H1 (cell line): Measurements from ENCODE around the gene SRSF3. TPM values are rescaled to one million over a fixed set of nuclear protein-coding genes. Genes with fewer than 3 reads are reported as not detected.

Experiments used
- ASH2L ChIP-seq: fragments of 200-600, 300-600 bp; sonication (generic); IDR thresholded peaks from one replicate; pipeline ENCODE4 v1.7.1; 2017; ENCODE audit warnings: low read length
- BRCA1 ChIP-seq: IDR thresholded peaks from 2 replicates; pipeline ENCODE4 v1.6.1; 2012; ENCODE audit warnings: low read depth, low read length, improper control_type of control experiment
- CHD1 ChIP-seq: IDR thresholded peaks from 2 replicates; pipeline ENCODE4 v1.6.1; 2012; ENCODE audit warnings: low read depth, low read length, improper control_type of control experiment
- GTF2F1 ChIP-seq: IDR thresholded peaks from 2 replicates; pipeline ENCODE4 v1.6.1; 2012; ENCODE audit warnings: low read depth, low read length, improper control_type of control experiment, borderline replicate concordance
- JUND ChIP-seq: IDR thresholded peaks from 2 replicates; pipeline ENCODE4 v1.6.1; 2011; ENCODE audit warnings: mild to moderate bottlenecking, improper control_type of control experiment, low read length
- POLR2A ChIP-seq, 2 experiments: IDR thresholded peaks; 1 replicate in 1 of 2; 2 replicates in 1 of 2; pipeline ENCODE4 v1.6.1; 2011; ENCODE audit warnings: low read depth in 2 of 2, low read length in 2 of 2, mild to moderate bottlenecking in 2 of 2; ENCODE audit errors: control extremely low read depth in 1 of 2
- POLR2AphosphoS5 ChIP-seq: IDR thresholded peaks from 2 replicates; pipeline ENCODE4 v1.6.1; 2011; ENCODE audit warnings: low read depth, low read length
- RFX5 ChIP-seq: IDR thresholded peaks from 2 replicates; pipeline ENCODE4 v1.6.1; 2011; ENCODE audit warnings: low read depth, low read length, improper control_type of control experiment, borderline replicate concordance
- RNF2 ChIP-seq: fragments of 200-900, 300-1000 bp; sonication (generic); IDR thresholded peaks from 2 replicates; pipeline ENCODE4 v1.7.1; 2016; ENCODE audit warnings: borderline replicate concordance, low read depth, mild to moderate bottlenecking, antibody characterized with exemption, low read length; ENCODE audit not compliant: poor library complexity, severe bottlenecking; ENCODE audit errors: missing control alignments
- SAP30 ChIP-seq: fragments of 300-600 bp; sonication (generic); IDR thresholded peaks from 2 replicates; pipeline ENCODE4 v1.7.1; 2012; ENCODE audit warnings: low read length, moderate library complexity, mild to moderate bottlenecking, inconsistent platforms; ENCODE audit not compliant: insufficient read depth, insufficient replicate concordance
- SIN3A ChIP-seq, 2 experiments: IDR thresholded peaks in 1 of 2; conservative IDR thresholded peaks in 1 of 2; 2 replicates each; pipeline ENCODE4 v1.6.1; 2011 to 2012; ENCODE audit warnings: low read length in 2 of 2, improper control_type of control experiment in 1 of 2, low read depth in 1 of 2, mild to moderate bottlenecking in 1 of 2
- SP1 ChIP-seq: IDR thresholded peaks from 2 replicates; pipeline ENCODE4 v1.6.1; 2011; ENCODE audit warnings: low read depth, low read length
- TAF7 ChIP-seq: optimal IDR thresholded peaks from 2 replicates; pipeline ENCODE3; 2011; ENCODE audit warnings: low read depth, mild to moderate bottlenecking, inconsistent platforms, low read length, moderate library complexity, borderline replicate concordance
- TBP ChIP-seq: IDR thresholded peaks from 2 replicates; pipeline ENCODE4 v1.6.1; 2011; ENCODE audit warnings: low read depth, low read length, improper control_type of control experiment
- polyA plus RNA-seq, 7 experiments: library from polyadenylated mRNA; depleted of rRNA in 3 of 7; stranded (reverse) in 5 of 7; unstranded in 2 of 7; fragments of >200 nt in 5 of 7; fragments of 200-250 nt in 2 of 7; gene quantifications; 1 replicate in 5 of 7; 2 replicates in 1 of 7; 4 replicates in 1 of 7; pipeline versions ENCODE4 v1.2.1 to v1.2.3, GENCODE V29; 2011 to 2013; ENCODE audit warnings: missing spikeins in 2 of 7, mixed read lengths in 2 of 7
- total RNA-seq: library from RNA; stranded (reverse); fragmentation: NEBNext Ultra II Directional; extraction: Animal tissue kit (Norgen Biotek cat#: 25700); gene quantifications from 2 replicates; pipeline ENCODE4 v1.2.1, GENCODE V29; 2021
- TF ChIP-seq, protein P1 (sequence below): IDR thresholded peaks from 2 replicates; pipeline ENCODE4 v1.6.1; 2011; ENCODE audit warnings: low read depth, mild to moderate bottlenecking, low read length; ENCODE audit not compliant: insufficient read depth
- TF ChIP-seq, protein P2 (sequence below): IDR thresholded peaks from 2 replicates; pipeline ENCODE4 v1.6.1; 2012; ENCODE audit warnings: inconsistent platforms
- TF ChIP-seq, protein P3 (sequence below), 3 experiments: IDR thresholded peaks; 1 replicate in 2 of 3; 2 replicates in 1 of 3; pipeline versions ENCODE4 v1.5.1 to v1.6.1; 2011; ENCODE audit warnings: low read length in 3 of 3, mild to moderate bottlenecking in 3 of 3, inconsistent platforms in 2 of 3, low read depth in 1 of 3, moderate library complexity in 1 of 3; ENCODE audit not compliant: insufficient read depth in 1 of 3; ENCODE audit errors: control extremely low read depth in 1 of 3
- TF ChIP-seq, protein P4 (sequence below): IDR thresholded peaks from 2 replicates; pipeline ENCODE4 v1.6.1; 2012; ENCODE audit warnings: low read length, inconsistent platforms

The SRSF3 gene
- total and polyA plus RNA-seq, 2 of the 8 experiments (the other 6 are each of a cell fraction or from before 2014, with no cell fraction given), result 471 to 689 TPM

DNA sequence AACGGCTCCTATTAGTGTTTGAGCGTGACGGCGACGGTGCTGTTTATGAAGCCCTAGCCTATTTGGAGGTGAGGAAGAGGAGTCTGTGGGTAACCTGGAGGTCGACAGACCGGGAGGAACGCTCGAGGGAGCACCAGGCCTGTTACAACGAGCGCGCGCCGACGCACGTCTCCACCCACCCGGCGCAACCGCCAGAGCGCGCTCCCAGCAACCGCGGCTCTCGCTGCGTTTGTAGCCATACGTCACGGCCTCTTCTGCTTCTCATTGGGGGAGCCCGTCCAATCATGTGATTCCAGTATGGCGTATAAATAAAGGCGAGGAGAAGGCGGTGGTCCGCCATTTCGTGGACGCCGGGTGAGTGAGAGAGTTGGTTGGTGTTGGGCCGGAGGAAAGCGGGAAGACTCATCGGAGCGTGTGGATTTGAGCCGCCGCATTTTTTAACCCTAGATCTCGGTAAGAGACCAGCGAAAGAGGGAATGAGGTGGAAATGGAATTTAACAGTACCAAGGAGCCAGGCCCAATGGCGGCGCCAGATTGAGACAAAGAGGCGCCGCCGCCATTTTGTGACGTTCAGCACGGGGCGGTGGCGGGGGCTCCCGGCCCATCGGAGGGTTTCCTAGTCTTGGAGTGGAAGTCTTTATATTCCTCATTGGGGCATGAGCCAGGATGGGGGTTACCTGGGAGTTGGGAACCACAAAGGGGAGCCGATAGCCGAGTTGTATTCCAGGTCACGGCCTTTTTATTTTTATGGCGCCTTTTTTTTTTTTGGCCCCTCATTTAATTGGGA, at the start of gene SRSF3 (continued):
- peak; percentile 38 for TF ChIP-seq SAP30
- TF ChIP-seq RNF2, result no peak
- TF ChIP-seq TBP, result peak; percentile 98
- TF ChIP-seq, protein P1, sequence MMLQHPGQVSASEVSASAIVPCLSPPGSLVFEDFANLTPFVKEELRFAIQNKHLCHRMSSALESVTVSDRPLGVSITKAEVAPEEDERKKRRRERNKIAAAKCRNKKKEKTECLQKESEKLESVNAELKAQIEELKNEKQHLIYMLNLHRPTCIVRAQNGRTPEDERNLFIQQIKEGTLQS, result 0 out of 2 replicates have a peak, but pooled peaks have one; percentile 18
- TF ChIP-seq ASH2L, result peak; percentile 27
- TF ChIP-seq SP1, result peak; percentile 82
- TF ChIP-seq TAF7, result peak; percentile 97
- TF ChIP-seq POLR2A (IDR thresholded peaks at IDR 0.05; ENCODE audit: control extremely low read depth in 1 of 2, low read depth in 2 of 2, low read length in 2 of 2), result peak; percentile 100
- peak; percentile 67; the same call in 1 of the 2 replicates for TF ChIP-seq RFX5
- TF ChIP-seq CHD1, result peak; percentile 82
- TF ChIP-seq, protein P2, sequence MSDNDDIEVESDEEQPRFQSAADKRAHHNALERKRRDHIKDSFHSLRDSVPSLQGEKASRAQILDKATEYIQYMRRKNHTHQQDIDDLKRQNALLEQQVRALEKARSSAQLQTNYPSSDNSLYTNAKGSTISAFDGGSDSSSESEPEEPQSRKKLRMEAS, result peak; percentile 76
- TF ChIP-seq, protein P3, sequence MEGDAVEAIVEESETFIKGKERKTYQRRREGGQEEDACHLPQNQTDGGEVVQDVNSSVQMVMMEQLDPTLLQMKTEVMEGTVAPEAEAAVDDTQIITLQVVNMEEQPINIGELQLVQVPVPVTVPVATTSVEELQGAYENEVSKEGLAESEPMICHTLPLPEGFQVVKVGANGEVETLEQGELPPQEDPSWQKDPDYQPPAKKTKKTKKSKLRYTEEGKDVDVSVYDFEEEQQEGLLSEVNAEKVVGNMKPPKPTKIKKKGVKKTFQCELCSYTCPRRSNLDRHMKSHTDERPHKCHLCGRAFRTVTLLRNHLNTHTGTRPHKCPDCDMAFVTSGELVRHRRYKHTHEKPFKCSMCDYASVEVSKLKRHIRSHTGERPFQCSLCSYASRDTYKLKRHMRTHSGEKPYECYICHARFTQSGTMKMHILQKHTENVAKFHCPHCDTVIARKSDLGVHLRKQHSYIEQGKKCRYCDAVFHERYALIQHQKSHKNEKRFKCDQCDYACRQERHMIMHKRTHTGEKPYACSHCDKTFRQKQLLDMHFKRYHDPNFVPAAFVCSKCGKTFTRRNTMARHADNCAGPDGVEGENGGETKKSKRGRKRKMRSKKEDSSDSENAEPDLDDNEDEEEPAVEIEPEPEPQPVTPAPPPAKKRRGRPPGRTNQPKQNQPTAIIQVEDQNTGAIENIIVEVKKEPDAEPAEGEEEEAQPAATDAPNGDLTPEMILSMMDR (IDR thresholded peaks at IDR 0.05; ENCODE audit: control extremely low read depth in 1 of 3, insufficient read depth in 1 of 3, low read depth in 1 of 3, low read length in 3 of 3), result peak in 2 of 3 experiments; percentile 38 to 44; a peak in 3 of 4 replicates
- peak; percentile 98 for TF ChIP-seq GTF2F1
- TF ChIP-seq SIN3A (conservative IDR thresholded peaks at IDR 0.05 in 1 of 2, IDR thresholded peaks at IDR 0.05 in 1 of 2; ENCODE audit: low read depth in 1 of 2, low read length in 2 of 2), result peak; percentile 53 to 55; a peak in 2 of 4 replicates
- TF ChIP-seq, protein P4, sequence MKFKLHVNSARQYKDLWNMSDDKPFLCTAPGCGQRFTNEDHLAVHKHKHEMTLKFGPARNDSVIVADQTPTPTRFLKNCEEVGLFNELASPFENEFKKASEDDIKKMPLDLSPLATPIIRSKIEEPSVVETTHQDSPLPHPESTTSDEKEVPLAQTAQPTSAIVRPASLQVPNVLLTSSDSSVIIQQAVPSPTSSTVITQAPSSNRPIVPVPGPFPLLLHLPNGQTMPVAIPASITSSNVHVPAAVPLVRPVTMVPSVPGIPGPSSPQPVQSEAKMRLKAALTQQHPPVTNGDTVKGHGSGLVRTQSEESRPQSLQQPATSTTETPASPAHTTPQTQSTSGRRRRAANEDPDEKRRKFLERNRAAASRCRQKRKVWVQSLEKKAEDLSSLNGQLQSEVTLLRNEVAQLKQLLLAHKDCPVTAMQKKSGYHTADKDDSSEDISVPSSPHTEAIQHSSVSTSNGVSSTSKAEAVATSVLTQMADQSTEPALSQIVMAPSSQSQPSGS, result peak; percentile 77; the same call in 1 of the 2 replicates
- TF ChIP-seq BRCA1, result no peak
- TF ChIP-seq JUND, result peak; percentile 35; the same call in 1 of the 2 replicates
- TF ChIP-seq POLR2AphosphoS5, result peak; percentile 100
